MCF 10A (cell line): Measurements from ENCODE around the gene PDLIM3. TPM values are rescaled to one million over a fixed set of nuclear protein-coding genes. Genes with fewer than 3 reads are reported as not detected.

Source experiments
- BruUV-seq: library from RNA; stranded (reverse); fragments of 400-500 nt; replicated peaks from 2 replicates; lab custom pipeline; 2021; lab: Mats Ljungman, UMichigan
- CTCF ChIA-PET: fragments of 300-600 bp; sonication (Branson Sonifier 250); formaldehyde crosslinking; extraction: SDS; loops from one replicate; lab custom pipeline; 2021; ENCODE audit warnings: antibody characterized with exemption, inconsistent platforms; lab: Yijun Ruan, JAX
- POLR2A ChIA-PET: fragments of 300-600, 350-650 bp; sonication (Branson Sonifier 250); formaldehyde crosslinking; extraction: SDS; loops from one replicate; lab custom pipeline; 2020; ENCODE audit warnings: antibody characterized with exemption, inconsistent platforms; lab: Yijun Ruan, JAX
- DNase-seq: peaks from one replicate; pipeline ENCODE4 v3.0.0-alpha.2; 2018; ENCODE audit not compliant: unreplicated experiment
- H3K27ac Mint-ChIP-seq: one replicate; pipeline ENCODE4 v1.8.0; 2022; ENCODE audit warnings: mild to moderate bottlenecking, low read depth, mixed read lengths; ENCODE audit not compliant: unreplicated experiment
- H3K27me3 Mint-ChIP-seq: one replicate; pipeline ENCODE4 v1.8.0; 2022; ENCODE audit warnings: mixed read lengths; ENCODE audit not compliant: insufficient read depth, unreplicated experiment
- H3K36me3 Mint-ChIP-seq: one replicate; pipeline ENCODE4 v1.8.0; 2022; ENCODE audit warnings: mild to moderate bottlenecking, moderate library complexity, mixed read lengths; ENCODE audit not compliant: insufficient read depth, unreplicated experiment
- H3K4me1 Mint-ChIP-seq: one replicate; pipeline ENCODE4 v1.8.0; 2022; ENCODE audit warnings: mixed read lengths; ENCODE audit not compliant: insufficient read depth, unreplicated experiment
- H3K4me3 Mint-ChIP-seq: one replicate; pipeline ENCODE4 v1.8.0; 2022; ENCODE audit warnings: mild to moderate bottlenecking, moderate library complexity, mixed read lengths; ENCODE audit not compliant: unreplicated experiment
- H3K9me3 Mint-ChIP-seq: one replicate; pipeline ENCODE4 v1.8.0; 2022; ENCODE audit warnings: mixed read lengths; ENCODE audit not compliant: unreplicated experiment
- intact Hi-C: fragments of 100-400 bp; cut with micrococcal nuclease; formaldehyde crosslinking; loops from 2 replicates; pipeline ENCODE4 v1.14.1; 2022
- total RNA-seq: library from RNA; stranded (reverse); gene quantifications from 2 replicates; pipeline ENCODE4 v1.2.3, GENCODE V29; 2022
- TF ChIP-seq, protein P1 (sequence below): fragments of 200-600 bp; IDR thresholded peaks from one replicate; pipeline ENCODE4 v1.8.0; 2022; ENCODE audit warnings: antibody characterized with exemption, mild to moderate bottlenecking; ENCODE audit not compliant: unreplicated experiment

The PDLIM3 gene
- total RNA-seq, 1 experiment from 2014 or later = 0.30 TPM

DNA sequence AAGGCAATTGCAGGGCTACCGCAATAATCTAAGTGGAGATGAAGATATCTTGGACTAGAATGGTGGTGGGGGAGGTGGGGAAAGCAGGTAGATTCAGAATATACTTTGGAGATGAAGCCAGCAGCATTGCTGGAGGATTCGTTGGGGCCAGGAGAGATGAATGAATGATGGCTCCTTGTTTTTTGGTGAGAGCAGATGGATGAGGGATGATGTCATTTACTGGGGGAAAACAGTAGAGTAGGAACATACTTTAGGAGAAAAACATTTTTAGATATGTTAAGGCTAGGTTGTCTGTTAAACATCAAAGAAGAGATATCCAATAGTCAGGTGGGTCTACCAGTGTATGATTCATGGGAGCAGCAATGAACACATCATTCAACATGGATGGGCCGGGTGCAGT lies 69.6 kb downstream of the PDLIM3 start:
- intact Hi-C loops = no loop called here
- no peaks in the 10 kb centered on the region for H3K9me3 Mint-ChIP-seq
- H3K27me3 Mint-ChIP-seq = peaks cover 59% of the 10 kb centered on the region
- ChIA-PET POLR2A (interaction anchor here (1.7 kb wide), 1 partner anchor 40 kb away, joined by 7 read pairs; the partner anchor contains the start of gene UFSP2), CTCF (interaction anchor here (1.0 kb wide), 1 partner anchor 99 kb away, joined by 3 read pairs; no protein-coding TSS in a partner anchor)
- H3K36me3 Mint-ChIP-seq = peaks cover 5% of the 10 kb centered on the region
- TF ChIP-seq, protein P1, sequence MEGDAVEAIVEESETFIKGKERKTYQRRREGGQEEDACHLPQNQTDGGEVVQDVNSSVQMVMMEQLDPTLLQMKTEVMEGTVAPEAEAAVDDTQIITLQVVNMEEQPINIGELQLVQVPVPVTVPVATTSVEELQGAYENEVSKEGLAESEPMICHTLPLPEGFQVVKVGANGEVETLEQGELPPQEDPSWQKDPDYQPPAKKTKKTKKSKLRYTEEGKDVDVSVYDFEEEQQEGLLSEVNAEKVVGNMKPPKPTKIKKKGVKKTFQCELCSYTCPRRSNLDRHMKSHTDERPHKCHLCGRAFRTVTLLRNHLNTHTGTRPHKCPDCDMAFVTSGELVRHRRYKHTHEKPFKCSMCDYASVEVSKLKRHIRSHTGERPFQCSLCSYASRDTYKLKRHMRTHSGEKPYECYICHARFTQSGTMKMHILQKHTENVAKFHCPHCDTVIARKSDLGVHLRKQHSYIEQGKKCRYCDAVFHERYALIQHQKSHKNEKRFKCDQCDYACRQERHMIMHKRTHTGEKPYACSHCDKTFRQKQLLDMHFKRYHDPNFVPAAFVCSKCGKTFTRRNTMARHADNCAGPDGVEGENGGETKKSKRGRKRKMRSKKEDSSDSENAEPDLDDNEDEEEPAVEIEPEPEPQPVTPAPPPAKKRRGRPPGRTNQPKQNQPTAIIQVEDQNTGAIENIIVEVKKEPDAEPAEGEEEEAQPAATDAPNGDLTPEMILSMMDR = no peak
- no TSS peak for BruUV-seq
- no peaks in the 10 kb centered on the region for H3K4me1 Mint-ChIP-seq
- no peak overlapping the region for H3K4me3 Mint-ChIP-seq
- H3K27ac Mint-ChIP-seq = no peak overlapping the region
- DNase-seq = no peak

DNA sequence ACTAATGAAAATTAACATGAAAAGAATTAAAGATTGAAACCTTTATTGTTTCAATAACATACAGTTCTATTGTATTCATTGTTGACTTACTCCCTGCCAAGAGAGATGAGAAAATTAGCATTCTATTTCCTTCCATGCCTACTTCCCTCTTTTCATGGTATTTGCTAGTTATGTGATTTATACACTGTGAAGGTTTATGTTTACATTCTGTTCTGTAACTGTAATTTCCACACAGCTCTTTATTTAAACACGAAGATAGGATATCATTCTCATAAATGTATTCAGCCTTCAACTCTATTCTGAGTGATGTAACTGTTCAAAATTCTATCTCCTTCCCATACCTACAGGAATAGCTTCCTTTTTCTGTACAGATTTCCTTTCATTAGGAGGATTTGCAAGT lies 70.4 kb downstream of the PDLIM3 start:
- intact Hi-C loops = no loop called here
- ChIA-PET POLR2A (interaction anchor here (1.7 kb wide), 1 partner anchor 39 kb away, joined by 7 read pairs; the partner anchor contains the start of gene UFSP2), CTCF (interaction anchor here (0.6 to 1.5 kb wide), 3 partner anchors 18 to 99 kb away, joined by 3 read pairs; no protein-coding TSS in a partner anchor)
- no peak for DNase-seq
- Mint-ChIP-seq H3K4me3 (no peak overlapping the region), H3K4me1 (no peaks in the 10 kb centered on the region), H3K9me3 (no peaks in the 10 kb centered on the region), H3K36me3 (peaks cover 5% of the 10 kb centered on the region), H3K27me3 (peaks cover 55% of the 10 kb centered on the region), H3K27ac (no peak overlapping the region)
- TF ChIP-seq, protein P1 = no peak
- no TSS peak for BruUV-seq

- ChIA-PET CTCF (interaction anchor here (0.6 to 1.5 kb wide), 3 partner anchors 17 to 27 kb away, joined by 3 read pairs; no protein-coding TSS in a partner anchor), POLR2A (interaction anchor here (0.6 to 1.7 kb wide), 2 partner anchors 39 to 134 kb away, joined by 3 to 7 read pairs; partner anchors contain the start of gene UFSP2)
- peaks cover 55% of the 10 kb centered on the region for H3K27me3 Mint-ChIP-seq
Observed at GRCh38 chr4:185464183-185464582, 71.1 kb downstream of the PDLIM3 start.

GRCh38 chr4:185463541-185463940 lies 71.8 kb downstream of the PDLIM3 start:
- POLR2A ChIA-PET = interaction anchor here (0.6 kb wide), 2 partner anchors 15 to 135 kb away, joined by 3 read pairs; no protein-coding TSS in a partner anchor
- no TSS peak for BruUV-seq
- Mint-ChIP-seq H3K4me3 (no peak overlapping the region), H3K36me3 (peaks cover 5% of the 10 kb centered on the region), H3K27me3 (peaks cover 53% of the 10 kb centered on the region), H3K9me3 (no peaks in the 10 kb centered on the region), H3K4me1 (no peaks in the 10 kb centered on the region), H3K27ac (no peak overlapping the region)
- TF ChIP-seq, protein P1 = no peak
- no peak for DNase-seq
- CTCF ChIA-PET = interaction anchor here (0.7 kb wide), 1 partner anchor 19 kb away, joined by 3 read pairs; no protein-coding TSS in a partner anchor
- intact Hi-C loops = no loop called here

More at GRCh38 chr4:185464183-185464582, 71.1 kb downstream of the PDLIM3 start:
- Mint-ChIP-seq H3K9me3 (no peaks in the 10 kb centered on the region), H3K4me3 (no peak overlapping the region), H3K27ac (no peak overlapping the region), H3K36me3 (peaks cover 5% of the 10 kb centered on the region), H3K4me1 (no peaks in the 10 kb centered on the region)
- no peak for DNase-seq
- BruUV-seq = no TSS peak
- intact Hi-C loops = no loop called here
- TF ChIP-seq, protein P1 = no peak
